MM.1S (cell line): Measurements from ENCODE around the gene GNPTG.

Experiments
- DNase-seq: peaks from one replicate; pipeline ENCODE4 v3.0.0-alpha.2; 2015
- H2AFZ ChIP-seq: fragments of 300-600 bp; sonication (generic); 2 replicates; pipeline ENCODE4 v1.6.0; 2016; ENCODE audit warnings: antibody characterized with exemption, low read length
- H3F3A ChIP-seq: fragments of 300-600 bp; sonication (generic); 2 replicates; pipeline ENCODE4 v1.6.1; 2016; ENCODE audit warnings: mild to moderate bottlenecking, antibody characterized with exemption, low read length, moderate library complexity, mixed read lengths; ENCODE audit not compliant: insufficient read depth
- H3K27ac ChIP-seq: fragments of 300-600 bp; sonication (generic); 2 replicates; pipeline ENCODE4 v1.5.1; 2016; ENCODE audit warnings: mild to moderate bottlenecking, low read length
- H3K27me3 ChIP-seq: fragments of 300-600 bp; sonication (generic); replicated peaks from 2 replicates; pipeline ENCODE4 v1.6.0; 2016; ENCODE audit warnings: low read length; ENCODE audit not compliant: insufficient read depth
- H3K36me3 ChIP-seq: fragments of 300-600 bp; sonication (generic); replicated peaks from 2 replicates; pipeline ENCODE4 v1.6.1; 2016; ENCODE audit warnings: mild to moderate bottlenecking, low read length, mixed read lengths; ENCODE audit not compliant: insufficient read depth
- H3K4me1 ChIP-seq: fragments of 300-600 bp; sonication (generic); 2 replicates; pipeline ENCODE4 v1.6.1; 2016; ENCODE audit warnings: low read length, mixed read lengths
- H3K4me2 ChIP-seq: fragments of 300-600 bp; sonication (generic); 2 replicates; pipeline ENCODE4 v1.6.0; 2016; ENCODE audit warnings: low read depth, low read length
- H3K4me3 ChIP-seq: fragments of 300-600 bp; sonication (generic); 2 replicates; pipeline ENCODE4 v1.5.1; 2016; ENCODE audit warnings: low read length, mixed read lengths
- H3K79me2 ChIP-seq: fragments of 300-600 bp; sonication (generic); 2 replicates; pipeline ENCODE4 v1.6.1; 2016; ENCODE audit warnings: mixed run types, low read length, mixed read lengths
- H3K9ac ChIP-seq: fragments of 300-600 bp; sonication (generic); 2 replicates; pipeline ENCODE4 v1.6.1; 2016; ENCODE audit warnings: low read length, mixed read lengths
- H3K9me2 ChIP-seq: fragments of 300-600 bp; sonication (generic); replicated peaks from 2 replicates; pipeline ENCODE4 v1.6.1; 2016; ENCODE audit warnings: mild to moderate bottlenecking, low read length, mixed read lengths; ENCODE audit not compliant: insufficient read depth
- H3K9me3 ChIP-seq: fragments of 300-600 bp; sonication (generic); replicated peaks from 2 replicates; pipeline ENCODE4 v1.6.1; 2016; ENCODE audit warnings: mild to moderate bottlenecking, low read length, mixed read lengths; ENCODE audit not compliant: insufficient read depth
- H4K20me1 ChIP-seq: fragments of 300-600 bp; sonication (generic); 2 replicates; pipeline ENCODE4 v1.6.1; 2016; ENCODE audit warnings: mild to moderate bottlenecking, low read length, moderate library complexity, mixed read lengths; ENCODE audit not compliant: insufficient read depth
- CTCF ChIP-seq: fragments of 300-600 bp; sonication (generic); IDR thresholded peaks from 2 replicates; pipeline ENCODE4 v1.5.1; 2016; ENCODE audit warnings: antibody characterized with exemption, low read length, mixed read lengths
- EZH2 ChIP-seq: fragments of 300-600 bp; sonication (generic); optimal IDR thresholded peaks from 2 replicates; pipeline ENCODE3; 2017; ENCODE audit warnings: low read depth, mild to moderate bottlenecking, antibody characterized with exemption, low read length, mixed read lengths
- EZH2phosphoT487 ChIP-seq: fragments of 300-600 bp; sonication (generic); IDR thresholded peaks from 2 replicates; pipeline ENCODE4 v1.6.1; 2018; ENCODE audit warnings: antibody characterized with exemption, low read length

Gene GNPTG

GRCh38 chr16:1320097-1320496 lies 31.6 kb upstream of the GNPTG start:
- Histone ChIP-seq H4K20me1 (0 out of 2 replicates have a peak, but pooled peaks cover 2% of the 10 kb centered on the region), H3K9ac (no peak overlapping the region), H2AFZ (no peak overlapping the region), H3K9me3 (no peaks in the 10 kb centered on the region), H3K4me3 (no peak overlapping the region), H3K9me2 (no peaks in the 10 kb centered on the region), H3K27me3 (no peaks in the 10 kb centered on the region), H3K4me1 (no peaks in the 10 kb centered on the region), H3K4me2 (no peak overlapping the region), H3K79me2 (peaks cover 41% of the 10 kb centered on the region), H3F3A (no peaks in the 10 kb centered on the region), H3K36me3 (peaks cover 15% of the 10 kb centered on the region), H3K27ac (no peak overlapping the region)
- DNase-seq, result no peak
- TF ChIP-seq EZH2phosphoT487 (no peak), EZH2 (no peak), CTCF (no peak)

GRCh38 chr16:1320658-1321240 lies 31.0 kb upstream of the GNPTG start:
- H3K4me1 ChIP-seq, result no peaks in the 10 kb centered on the region
- DNase-seq, result no peak
- no peaks in the 10 kb centered on the region for H4K20me1 ChIP-seq
- H3K27me3 ChIP-seq, result no peaks in the 10 kb centered on the region
- H3K9ac ChIP-seq, result no peak overlapping the region
- H2AFZ ChIP-seq, result no peak overlapping the region
- no peaks in the 10 kb centered on the region for H3F3A ChIP-seq
- TF ChIP-seq EZH2 (no peak), CTCF (no peak), EZH2phosphoT487 (no peak)
- H3K27ac ChIP-seq, result no peak overlapping the region
- H3K79me2 ChIP-seq, result peaks cover 35% of the 10 kb centered on the region
- no peak overlapping the region for H3K4me3 ChIP-seq
- H3K9me3 ChIP-seq, result no peaks in the 10 kb centered on the region
- no peak overlapping the region for H3K4me2 ChIP-seq
- H3K36me3 ChIP-seq, result peaks cover 15% of the 10 kb centered on the region
- H3K9me2 ChIP-seq, result no peaks in the 10 kb centered on the region

- Histone ChIP-seq H4K20me1 (no peaks in the 10 kb centered on the region), H3K4me3 (no peak overlapping the region), H3K36me3 (peaks cover 10% of the 10 kb centered on the region), H2AFZ (no peak overlapping the region), H3K27me3 (no peaks in the 10 kb centered on the region), H3K9me3 (no peaks in the 10 kb centered on the region), H3K9ac (no peak overlapping the region), H3K27ac (no peak overlapping the region), H3K4me2 (no peak overlapping the region), H3K4me1 (no peaks in the 10 kb centered on the region), H3K79me2 (peaks cover 19% of the 10 kb centered on the region), H3F3A (no peaks in the 10 kb centered on the region), H3K9me2 (no peaks in the 10 kb centered on the region)
- no peak for DNase-seq
- TF ChIP-seq CTCF (no peak), EZH2phosphoT487 (no peak), EZH2 (no peak)
These were observed 29.3 kb upstream of the GNPTG start for GRCh38 chr16:1322407-1322806.
